Heart right ventricle (tissue), 16 donors: ENCODE data around the gene AHR. TPM values are rescaled to one million over a fixed set of nuclear protein-coding genes. Genes with fewer than 3 reads are reported as not detected.
A peak's percentile ranks its signal among the peaks of the same experiment; 100 is the strongest.

Source experiments
- ATAC-seq, 8 donors: fragments of 200-7000 bp; cut with Tn5 transposase; one replicate each; pipeline ENCODE4 v1.9.1; 2020; ENCODE audit warnings: mild to moderate bottlenecking in 8 of 8, moderate library complexity in 8 of 8, moderate number of reproducible peaks in 1 of 8
- DNase-seq, 2 donors: peaks; one replicate each; pipeline ENCODE4 v3.0.0-alpha.2; 2020
- H3K27ac ChIP-seq, 10 donors: fragments of 200-600 bp; sonication (generic) in 2 of 10; one replicate each; pipeline versions ENCODE4 v1.5.0 to v1.8.0; 2020 to 2022; ENCODE audit warnings: mild to moderate bottlenecking in 3 of 10
- H3K27me3 ChIP-seq, 7 donors: fragments of 200-600 bp; one replicate each; pipeline ENCODE4 v1.8.0; 2021 to 2022; ENCODE audit warnings: mild to moderate bottlenecking in 2 of 7
- H3K36me3 ChIP-seq, 9 donors: fragments of 200-600 bp; sonication (generic) in 1 of 9; one replicate each; pipeline versions ENCODE4 v1.5.0 to v1.8.0; 2020 to 2022; ENCODE audit warnings: mild to moderate bottlenecking in 2 of 9
- H3K4me1 ChIP-seq, 9 donors: fragments of 200-600 bp; sonication (generic) in 1 of 9; one replicate each; pipeline versions ENCODE4 v1.5.0 to v1.8.0; 2020 to 2022; ENCODE audit warnings: mild to moderate bottlenecking in 4 of 9
- H3K4me3 ChIP-seq, 10 donors: fragments of 200-600 bp; sonication (generic) in 2 of 10; one replicate each; pipeline versions ENCODE4 v1.5.0 to v1.8.0; 2020 to 2022; ENCODE audit warnings: mild to moderate bottlenecking in 7 of 10, moderate library complexity in 2 of 10
- H3K9me3 ChIP-seq, 11 donors: fragments of 200-600 bp in 10 of 11; sonication (generic) in 2 of 11; one replicate each; pipeline versions ENCODE4 v1.5.0 to v1.8.0; 2013 to 2022; ENCODE audit warnings: mild to moderate bottlenecking in 2 of 11, control low read depth in 1 of 11, moderate library complexity in 1 of 11
- WGBS, 2 donors: extraction: QIAGEN DNeasy Blood & Tissue Kit; methylation state at CpG; one replicate each; pipeline ENCODE4 v1.1.7; 2013; ENCODE audit warnings: inconsistent platforms in 1 of 2; 5-methylcytosine and 5-hydroxymethylcytosine counted together
- intact Hi-C, 10 donors: fragments of 100-400 bp; cut with DNase I; formaldehyde crosslinking; loops; one replicate each; pipeline versions ENCODE4 v1.11.1 to v1.14.2; 2022
- polyA plus RNA-seq, 2 donors: library from polyadenylated mRNA; stranded (reverse); fragments of 200-250 nt; gene quantifications; one replicate each; pipeline ENCODE4 v1.2.3, GENCODE V29; 2013
- total RNA-seq, 10 donors: library from RNA; stranded (reverse); fragmentation: NEBNext Ultra II Directional in 3 of 10; extraction: Animal tissue kit (Norgen Biotek cat#: 25700) in 3 of 10; gene quantifications; one replicate each; pipeline versions ENCODE4 v1.2.1 to v1.2.4, GENCODE V29; 2021 to 2023
- TF ChIP-seq, protein P1 (sequence below), 9 donors: fragments of 200-600 bp; sonication (generic) in 2 of 9; IDR thresholded peaks; one replicate each; pipeline versions ENCODE4 v1.5.0 to v1.8.0; 2021 to 2022; ENCODE audit warnings: antibody characterized with exemption in 9 of 9, mild to moderate bottlenecking in 5 of 9, moderate library complexity in 1 of 9
- donor health status: Arrhythmogenic right ventricular cardiomyopathy.
- donor health status: ischemic (EF 13 %, LVEDD 7.1; RV severe dilation, severe dysfunction).
- donor health status: healthy with polysubstance abuse.
- donor health status: DM: no; HTN: yes; CAD: no.
- donor health status: DM: no; HTN: no; CAD: no.
- donor health status: ischemic (EF 25% LVEDD 6.9; RV normal size, moderate dysfunction).
- donor health status: ischemic (EF 25% LVEDD 5.7; RV mildly dilated, moderate dysfunction).
- donor health status: healthy.
- donor health status: DM: yes; HTN: yes; CAD: no.
- donor health status: Ischemic cardiomyopathy.
- donor health status: ischemic (EF 35%, LVEDD 5.7; RV mildly dilated, moderate dysfunction).
- donor health status: nonischemic (EF 11% LVEDD 7.7; RV severe dilation, severe dysfunction).
- donor health status: DM: yes; HTN: yes; CAD: no.
- donor health status: PGD.
- donor health status: ischemic (EF 29% LVEDD 5.4; RV normal size, mild dysfunction).
- donor health status: nonischemic (EF 23%, LVEDD 6.1; RV moderate dilation, normal function).

Gene AHR
- total and polyA plus RNA-seq, 12 donors = 5.3 to 52.8 (median 33.0) TPM

DNA sequence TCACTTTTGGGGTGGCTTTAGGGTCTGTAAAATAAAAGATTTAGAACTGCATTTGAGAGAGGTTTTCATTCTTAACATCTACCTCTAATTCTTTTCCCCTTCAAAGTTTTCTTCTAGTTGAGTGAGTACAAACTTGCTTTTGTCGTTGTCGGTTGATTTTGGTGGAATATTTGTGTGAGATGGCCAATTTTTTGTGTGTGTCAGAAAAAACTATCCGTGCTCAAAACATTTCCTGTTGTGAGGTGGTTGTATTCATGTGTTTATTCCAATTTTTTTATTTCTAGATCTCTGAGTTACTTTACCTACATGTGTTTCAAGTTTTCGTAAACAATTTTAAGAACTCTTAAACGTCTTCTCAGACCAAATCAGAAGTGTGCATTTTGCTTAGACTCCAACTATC lies 1.6 kb downstream of the AHR start:
- H3K9me3 ChIP-seq = no peaks in the 10 kb centered on the region
- 4 to 8% methylated on average over 5 of the region's 5 CpGs for WGBS, 2 donors
- intact Hi-C loops = loop anchor here in 8 of 10 donors (2.0 to 10.0 kb wide), 8 partner anchors 225 to 373 kb away; no protein-coding TSS in a partner anchor
- H3K27ac ChIP-seq = peak overlapping the region in 9 of 10 donors; percentile 93 to 97 (median 95)
- peak overlapping the region; percentile 76 to 97 (median 90) for H3K4me3 ChIP-seq
- peaks cover 0 to 59% (median 53%) of the 10 kb centered on the region in 9 donors for H3K4me1 ChIP-seq
- ATAC-seq (no peak), DNase-seq (no peak)
- no peaks in the 10 kb centered on the region for H3K27me3 ChIP-seq
- no peaks in the 10 kb centered on the region for H3K36me3 ChIP-seq
- TF ChIP-seq, protein P1, sequence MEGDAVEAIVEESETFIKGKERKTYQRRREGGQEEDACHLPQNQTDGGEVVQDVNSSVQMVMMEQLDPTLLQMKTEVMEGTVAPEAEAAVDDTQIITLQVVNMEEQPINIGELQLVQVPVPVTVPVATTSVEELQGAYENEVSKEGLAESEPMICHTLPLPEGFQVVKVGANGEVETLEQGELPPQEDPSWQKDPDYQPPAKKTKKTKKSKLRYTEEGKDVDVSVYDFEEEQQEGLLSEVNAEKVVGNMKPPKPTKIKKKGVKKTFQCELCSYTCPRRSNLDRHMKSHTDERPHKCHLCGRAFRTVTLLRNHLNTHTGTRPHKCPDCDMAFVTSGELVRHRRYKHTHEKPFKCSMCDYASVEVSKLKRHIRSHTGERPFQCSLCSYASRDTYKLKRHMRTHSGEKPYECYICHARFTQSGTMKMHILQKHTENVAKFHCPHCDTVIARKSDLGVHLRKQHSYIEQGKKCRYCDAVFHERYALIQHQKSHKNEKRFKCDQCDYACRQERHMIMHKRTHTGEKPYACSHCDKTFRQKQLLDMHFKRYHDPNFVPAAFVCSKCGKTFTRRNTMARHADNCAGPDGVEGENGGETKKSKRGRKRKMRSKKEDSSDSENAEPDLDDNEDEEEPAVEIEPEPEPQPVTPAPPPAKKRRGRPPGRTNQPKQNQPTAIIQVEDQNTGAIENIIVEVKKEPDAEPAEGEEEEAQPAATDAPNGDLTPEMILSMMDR (IDR thresholded peaks at IDR 0.05) = no peak

DNA sequence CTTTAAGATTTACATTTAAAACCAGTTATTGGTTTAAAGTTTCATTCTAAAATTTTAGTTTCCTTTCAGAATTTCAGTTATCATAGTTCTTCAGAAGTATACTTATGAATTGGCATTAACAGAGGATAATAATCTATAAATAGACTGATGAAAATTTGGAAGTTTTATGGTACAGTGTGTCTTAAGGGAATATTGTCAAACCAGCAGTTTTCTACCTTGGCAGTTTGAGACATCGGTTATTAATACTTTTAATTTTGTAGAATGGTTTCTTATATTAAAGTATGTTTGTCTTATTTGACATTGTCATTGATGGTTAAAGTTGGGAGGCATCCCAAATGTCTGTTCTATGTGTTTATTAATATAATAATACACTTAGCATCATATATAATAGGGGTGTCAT lies 2.0 kb downstream of the AHR start:
- intact Hi-C loops = loop anchor here in 8 of 10 donors (2.0 to 10.0 kb wide), 8 partner anchors 224 to 373 kb away; no protein-coding TSS in a partner anchor
- Histone ChIP-seq H3K4me1 (peaks cover 0 to 64% (median 57%) of the 10 kb centered on the region in 9 donors), H3K27ac (peak overlapping the region in 8 of 10 donors; percentile 93 to 97 (median 96)), H3K4me3 (peak overlapping the region; percentile 76 to 97 (median 90)), H3K36me3 (no peaks in the 10 kb centered on the region), H3K9me3 (no peaks in the 10 kb centered on the region), H3K27me3 (no peaks in the 10 kb centered on the region)
- TF ChIP-seq, protein P1 (IDR thresholded peaks at IDR 0.05) = no peak
- DNase-seq (no peak), ATAC-seq (no peak)
- 43 to 55% methylated on average over 1 of the region's 1 CpG for WGBS, 2 donors

DNA sequence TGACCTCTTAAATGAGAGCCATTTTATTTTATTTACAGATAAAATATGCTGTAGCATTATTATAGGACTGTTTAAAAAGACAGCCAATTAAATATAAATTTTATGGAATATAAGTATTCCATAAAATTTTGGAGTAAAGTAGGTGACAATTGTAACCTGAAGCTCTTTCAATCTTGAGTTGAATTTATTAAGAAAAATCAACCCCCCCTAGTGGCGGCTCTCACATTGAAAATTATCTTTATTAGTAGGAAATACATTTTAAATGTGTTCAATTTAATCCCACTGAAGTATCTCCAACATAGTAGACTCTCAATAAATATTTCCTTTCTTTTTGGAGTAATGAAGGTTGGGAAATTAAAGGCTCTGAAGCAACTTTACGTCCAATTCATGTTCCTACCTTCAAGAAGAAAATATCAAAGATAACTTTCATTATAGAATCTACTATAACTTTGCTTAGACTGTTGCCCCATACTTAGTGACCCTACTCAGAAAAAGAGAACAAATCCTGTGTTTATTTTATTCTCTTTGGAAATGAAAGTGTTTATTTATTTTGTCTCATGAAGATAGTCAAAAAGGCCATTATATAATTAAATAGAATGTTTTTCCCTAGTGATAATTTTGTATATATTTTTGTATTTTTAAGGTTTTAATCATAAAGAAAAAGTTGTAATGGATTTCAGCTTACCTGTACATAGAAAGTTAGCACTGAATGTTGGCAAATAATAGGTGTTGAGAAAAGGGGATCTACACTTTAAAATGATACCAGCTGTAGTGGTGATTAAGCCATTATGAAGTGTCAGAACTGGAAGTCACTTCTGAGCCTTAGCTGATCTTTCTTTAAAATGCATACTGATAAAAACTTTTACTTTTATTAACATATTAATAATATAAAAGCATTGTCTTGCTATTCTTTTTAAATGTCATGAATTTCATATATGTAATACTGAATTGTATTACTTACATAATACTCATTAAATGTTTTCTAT lies 3.3 kb downstream of the AHR start:
- Histone ChIP-seq H3K4me1 (peaks cover 5 to 76% (median 69%) of the 10 kb centered on the region in 9 donors), H3K27ac (peak overlapping the region in 6 of 10 donors; percentile 1 to 97 (median 95)), H3K9me3 (no peaks in the 10 kb centered on the region), H3K27me3 (no peaks in the 10 kb centered on the region), H3K36me3 (no peaks in the 10 kb centered on the region), H3K4me3 (peak overlapping the region in 8 of 10 donors; percentile 76 to 97 (median 90))
- WGBS, 2 donors = 18 to 20% methylated on average over 2 of the region's 2 CpGs
- ATAC-seq = no peak
- intact Hi-C loops = loop anchor here in 8 of 10 donors (2.0 to 10.0 kb wide), 8 partner anchors 223 to 374 kb away; no protein-coding TSS in a partner anchor
- peak in 1 of 2 donors; percentile 68 for DNase-seq
- TF ChIP-seq, protein P1 (IDR thresholded peaks at IDR 0.05) = peak; percentile 47 to 78 (median 70)

DNA sequence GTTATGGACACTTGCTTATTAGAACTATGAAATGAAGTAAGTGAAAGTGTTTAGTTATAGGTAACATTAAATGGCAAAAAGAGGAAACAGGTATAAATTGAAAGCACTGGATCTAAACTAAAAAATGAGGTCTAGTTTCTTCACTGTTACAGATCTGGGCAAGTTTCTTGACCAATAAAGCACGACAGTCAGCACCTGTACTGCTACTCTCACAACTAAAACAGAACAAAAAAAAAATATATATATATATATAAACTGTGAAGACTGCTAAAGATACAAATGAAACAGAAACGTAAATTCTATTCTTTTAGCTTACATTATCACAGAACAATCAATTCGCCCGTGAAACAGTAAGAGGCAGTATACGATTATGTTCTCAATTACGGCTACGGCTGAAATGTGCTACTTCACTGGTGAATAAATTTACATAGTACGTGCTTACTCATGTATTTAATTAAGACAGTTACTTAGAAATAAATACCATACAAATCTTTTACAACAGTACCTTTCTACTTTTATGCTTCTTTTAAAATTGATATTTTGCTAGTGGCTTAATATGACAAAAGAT lies 4.2 kb downstream of the AHR start:
- 42 to 55% methylated on average over 8 of the region's 8 CpGs for WGBS, 2 donors
- Histone ChIP-seq H3K4me1 (peaks cover 6 to 76% (median 69%) of the 10 kb centered on the region in 9 donors), H3K9me3 (no peaks in the 10 kb centered on the region), H3K27ac (peak overlapping the region in 5 of 10 donors; percentile 24 to 95 (median 54)), H3K27me3 (no peaks in the 10 kb centered on the region), H3K4me3 (peak overlapping the region in 6 of 10 donors; percentile 29 to 93 (median 86)), H3K36me3 (no peaks in the 10 kb centered on the region)
- ATAC-seq (no peak), DNase-seq (no peak)
- intact Hi-C loops = loop anchor here in 8 of 10 donors (5.0 to 10.0 kb wide), 7 partner anchors 222 to 375 kb away; no protein-coding TSS in a partner anchor
- TF ChIP-seq, protein P1 (IDR thresholded peaks at IDR 0.05) = peak in 7 of 9 donors; percentile 6 to 60 (median 49)
